H1 (cell line): ENCODE data around the gene XPNPEP1. TPM values are rescaled to one million over a fixed set of nuclear protein-coding genes. Genes with fewer than 3 reads are reported as not detected.

ENCODE experiments used
- GTF2F1 ChIP-seq: IDR thresholded peaks from 2 replicates; pipeline ENCODE4 v1.6.1; 2012; ENCODE audit warnings: low read depth, low read length, improper control_type of control experiment, borderline replicate concordance
- RFX5 ChIP-seq: IDR thresholded peaks from 2 replicates; pipeline ENCODE4 v1.6.1; 2011; ENCODE audit warnings: low read depth, low read length, improper control_type of control experiment, borderline replicate concordance
- SIRT6 ChIP-seq: IDR thresholded peaks from one replicate; pipeline ENCODE4 v1.7.1; 2012; ENCODE audit warnings: low read length, inconsistent platforms
- SP1 ChIP-seq: IDR thresholded peaks from 2 replicates; pipeline ENCODE4 v1.6.1; 2011; ENCODE audit warnings: low read depth, low read length
- SP2 ChIP-seq: IDR thresholded peaks from 2 replicates; pipeline ENCODE4 v1.6.1; 2012; ENCODE audit warnings: mild to moderate bottlenecking, low read length, inconsistent platforms
- polyA plus RNA-seq, 7 experiments: library from polyadenylated mRNA; depleted of rRNA in 3 of 7; stranded (reverse) in 5 of 7; unstranded in 2 of 7; fragments of >200 nt in 5 of 7; fragments of 200-250 nt in 2 of 7; gene quantifications; 1 replicate in 5 of 7; 2 replicates in 1 of 7; 4 replicates in 1 of 7; pipeline versions ENCODE4 v1.2.1 to v1.2.3, GENCODE V29; 2011 to 2013; ENCODE audit warnings: missing spikeins in 2 of 7, mixed read lengths in 2 of 7
- total RNA-seq: library from RNA; stranded (reverse); fragmentation: NEBNext Ultra II Directional; extraction: Animal tissue kit (Norgen Biotek cat#: 25700); gene quantifications from 2 replicates; pipeline ENCODE4 v1.2.1, GENCODE V29; 2021

XPNPEP1 gene
- total and polyA plus RNA-seq, 2 of the 8 experiments (the other 6 are each of a cell fraction or from before 2014, with no cell fraction given) = 61.1 to 201 TPM

DNA sequence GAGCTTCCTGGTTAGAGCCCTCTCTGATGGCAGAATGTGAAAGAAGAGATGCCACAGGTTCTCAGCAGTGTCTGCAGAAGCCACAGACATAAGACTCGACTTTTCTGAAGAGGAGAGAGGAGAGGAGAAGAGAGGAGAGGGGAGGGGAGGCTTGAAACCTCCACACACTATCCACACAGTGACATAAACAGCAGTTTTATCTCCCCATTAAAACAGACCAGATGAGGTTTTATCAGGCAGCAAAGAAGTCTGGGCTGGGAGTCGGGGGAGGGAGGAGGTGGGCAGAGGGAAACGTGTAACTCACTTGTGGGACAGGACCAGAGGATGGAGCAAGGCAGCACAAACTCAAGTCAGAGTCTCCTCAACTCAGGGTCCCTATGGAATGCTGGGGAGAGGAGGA, 76.5 kb downstream of the XPNPEP1 start (continued):
- no peak for TF ChIP-seq SP1
- TF ChIP-seq RFX5 = no peak
- no peak for TF ChIP-seq SIRT6
- no peak for TF ChIP-seq SP2
- TF ChIP-seq GTF2F1 = no peak
